ENCODE results near the gene DAB1.

The DAB1 gene

GRCh38 chr1:57272601-57273000, 151.3 kb downstream of the DAB1 start:
- no peak for DNase-seq (ENCODE audit: low read depth in 2 of 2)

- no peak for DNase-seq (ENCODE audit: low read depth in 2 of 2)
These were observed 151.7 kb downstream of the DAB1 start for GRCh38 chr1:57272150-57272549.

GRCh38 chr1:57270927-57271698, 152.7 kb downstream of the DAB1 start:
- no peak for DNase-seq (ENCODE audit: low read depth in 2 of 2)

GRCh38 chr1:57269630-57270225, 154.1 kb downstream of the DAB1 start:
- no peak for DNase-seq (ENCODE audit: low read depth in 2 of 2)

- DNase-seq (ENCODE audit: low read depth in 2 of 2): no peak
These were observed 158.8 kb downstream of the DAB1 start for GRCh38 chr1:57265104-57265503.

GRCh38 chr1:57262472-57262871, 161.4 kb downstream of the DAB1 start:
- DNase-seq (ENCODE audit: low read depth in 2 of 2): no peak

- DNase-seq (ENCODE audit: low read depth in 2 of 2): no peak
These were observed 165.1 kb downstream of the DAB1 start for GRCh38 chr1:57258557-57259325.

- no peak for DNase-seq (ENCODE audit: low read depth in 2 of 2)
These were observed 167.9 kb downstream of the DAB1 start for GRCh38 chr1:57255945-57256344.

GRCh38 chr1:57254022-57254421, 169.8 kb downstream of the DAB1 start:
- no peak for DNase-seq (ENCODE audit: low read depth in 2 of 2)

- DNase-seq (ENCODE audit: low read depth in 2 of 2): no peak
These were observed 171.1 kb downstream of the DAB1 start for GRCh38 chr1:57252597-57253294.

- no peak for DNase-seq (ENCODE audit: low read depth in 2 of 2)
These were observed 173.8 kb downstream of the DAB1 start for GRCh38 chr1:57250021-57250420.

GRCh38 chr1:57249511-57249910, 174.3 kb downstream of the DAB1 start:
- no peak for DNase-seq (ENCODE audit: low read depth in 2 of 2)

- no peak for DNase-seq (ENCODE audit: low read depth in 2 of 2)
These were observed 175.0 kb downstream of the DAB1 start for GRCh38 chr1:57248830-57249229.

- DNase-seq (ENCODE audit: low read depth in 2 of 2): no peak
These were observed 185.6 kb downstream of the DAB1 start for GRCh38 chr1:57238233-57238781.

- no peak for DNase-seq (ENCODE audit: low read depth in 2 of 2)
These were observed 187.9 kb downstream of the DAB1 start for GRCh38 chr1:57235730-57236510.

- no peak for DNase-seq (ENCODE audit: low read depth in 2 of 2)
These were observed 189.4 kb downstream of the DAB1 start for GRCh38 chr1:57234459-57234858.

- DNase-seq (ENCODE audit: low read depth in 2 of 2): no peak
These were observed 191.4 kb downstream of the DAB1 start for GRCh38 chr1:57232500-57232899.

- no peak for DNase-seq (ENCODE audit: low read depth in 2 of 2)
These were observed 193.9 kb downstream of the DAB1 start for GRCh38 chr1:57229998-57230397.

GRCh38 chr1:57229076-57229475, 194.8 kb downstream of the DAB1 start:
- DNase-seq (ENCODE audit: low read depth in 2 of 2): no peak

- DNase-seq (ENCODE audit: low read depth in 2 of 2): no peak
These were observed 201.1 kb downstream of the DAB1 start for GRCh38 chr1:57222801-57223200.

GRCh38 chr1:57222307-57222706, 201.6 kb downstream of the DAB1 start:
- DNase-seq (ENCODE audit: low read depth in 2 of 2): no peak

All from stimulated activated CD8-positive, alpha-beta memory T cell treated with anti-CD3 and anti-CD28 coated beads, Interleukin-15, amount 100 ng/mL, for 48 hours (primary cell).